ENCODE results near the gene DPPA5. TPM values are rescaled to one million over a fixed set of nuclear protein-coding genes. Genes with fewer than 3 reads are reported as not detected.
"Not testable (repeated sequence)": the region's sequence is repeated elsewhere in the genome, so short reads cannot be mapped to it uniquely, and the experiment has no call there.

The DPPA5 gene
- total RNA-seq, 1 donor from 2014 or later: not detected

- H3K9me3 Mint-ChIP-seq (ENCODE audit: unreplicated experiment): no peaks in the 10 kb centered on the region
- no peak for DNase-seq
- TF ChIP-seq CTCF (IDR thresholded peaks at IDR 0.05; ENCODE audit: partially characterized antibody, unreplicated experiment): no peak
- H3K4me1 Mint-ChIP-seq (ENCODE audit: low read depth, unreplicated experiment): no peaks in the 10 kb centered on the region
- H3K4me3 Mint-ChIP-seq (ENCODE audit: unreplicated experiment): no peak overlapping the region
- H3K27me3 Mint-ChIP-seq (ENCODE audit: unreplicated experiment): peaks cover 1% of the 10 kb centered on the region
- H3K36me3 Mint-ChIP-seq (ENCODE audit: unreplicated experiment): no peaks in the 10 kb centered on the region
- no peak overlapping the region for H3K27ac Mint-ChIP-seq (ENCODE audit: unreplicated experiment)
Observed at GRCh38 chr6:73393278-73393677, 39.2 kb upstream of the DPPA5 start.

- not testable (repeated sequence) for H3K27ac Mint-ChIP-seq (ENCODE audit: unreplicated experiment); H3K4me1 Mint-ChIP-seq (ENCODE audit: low read depth, unreplicated experiment); DNase-seq; H3K36me3 Mint-ChIP-seq (ENCODE audit: unreplicated experiment); H3K4me3 Mint-ChIP-seq (ENCODE audit: unreplicated experiment); H3K27me3 Mint-ChIP-seq (ENCODE audit: unreplicated experiment); H3K9me3 Mint-ChIP-seq (ENCODE audit: unreplicated experiment)
Observed at GRCh38 chr6:73392188-73392587, 38.1 kb upstream of the DPPA5 start.

- no peak for DNase-seq
- Mint-ChIP-seq H3K9me3 (ENCODE audit: unreplicated experiment) (no peaks in the 10 kb centered on the region), H3K27ac (ENCODE audit: unreplicated experiment) (no peak overlapping the region), H3K4me1 (ENCODE audit: low read depth, unreplicated experiment) (no peaks in the 10 kb centered on the region), H3K36me3 (ENCODE audit: unreplicated experiment) (no peaks in the 10 kb centered on the region), H3K27me3 (ENCODE audit: unreplicated experiment) (peaks cover 1% of the 10 kb centered on the region), H3K4me3 (ENCODE audit: unreplicated experiment) (no peak overlapping the region)
- no peak for TF ChIP-seq CTCF (IDR thresholded peaks at IDR 0.05; ENCODE audit: partially characterized antibody, unreplicated experiment)
Observed at GRCh38 chr6:73391675-73392074, 37.6 kb upstream of the DPPA5 start.

- no peaks in the 10 kb centered on the region for H3K4me1 Mint-ChIP-seq (ENCODE audit: low read depth, unreplicated experiment)
- no peaks in the 10 kb centered on the region for H3K9me3 Mint-ChIP-seq (ENCODE audit: unreplicated experiment)
- H3K27ac Mint-ChIP-seq (ENCODE audit: unreplicated experiment): no peak overlapping the region
- peaks cover 1% of the 10 kb centered on the region for H3K27me3 Mint-ChIP-seq (ENCODE audit: unreplicated experiment)
- no peak overlapping the region for H3K4me3 Mint-ChIP-seq (ENCODE audit: unreplicated experiment)
- H3K36me3 Mint-ChIP-seq (ENCODE audit: unreplicated experiment): no peaks in the 10 kb centered on the region
- DNase-seq: no peak
- TF ChIP-seq CTCF (IDR thresholded peaks at IDR 0.05; ENCODE audit: partially characterized antibody, unreplicated experiment): no peak
Observed at GRCh38 chr6:73389854-73390253, 35.8 kb upstream of the DPPA5 start.

GRCh38 chr6:73388800-73389512, 34.9 kb upstream of the DPPA5 start:
- peak; percentile 29 for TF ChIP-seq CTCF (IDR thresholded peaks at IDR 0.05; ENCODE audit: partially characterized antibody, unreplicated experiment)
- Mint-ChIP-seq H3K36me3 (ENCODE audit: unreplicated experiment) (no peaks in the 10 kb centered on the region), H3K27me3 (ENCODE audit: unreplicated experiment) (peaks cover 1% of the 10 kb centered on the region), H3K9me3 (ENCODE audit: unreplicated experiment) (no peaks in the 10 kb centered on the region), H3K27ac (ENCODE audit: unreplicated experiment) (no peak overlapping the region), H3K4me3 (ENCODE audit: unreplicated experiment) (peak overlapping the region; percentile 85), H3K4me1 (ENCODE audit: low read depth, unreplicated experiment) (no peaks in the 10 kb centered on the region)
- DNase-seq: peak; percentile 69

Data from glutamatergic neuron (in vitro differentiated cells).